WERI-Rb-1 (cell line): ENCODE measurements around the gene DNPH1.

Experiments
- DNase-seq: peaks from one replicate; pipeline ENCODE4 v3.0.0-alpha.2; 2020
- H3K27ac ChIP-seq: fragments of 250-450 bp; sonication (Bioruptor Pico); 2 replicates; pipeline ENCODE4 v1.5.1; 2020; ENCODE audit warnings: mild to moderate bottlenecking, moderate library complexity
- H3K27me3 ChIP-seq: fragments of 250-450 bp; sonication (Bioruptor Pico); 2 replicates; pipeline ENCODE4 v1.5.1; 2021; ENCODE audit warnings: mild to moderate bottlenecking, low read depth, moderate library complexity; ENCODE audit not compliant: insufficient read depth, severe bottlenecking
- H3K36me3 ChIP-seq: fragments of 250-450 bp; sonication (Bioruptor Pico); 2 replicates; pipeline ENCODE4 v1.5.1; 2020; ENCODE audit warnings: mild to moderate bottlenecking, moderate library complexity
- H3K4me3 ChIP-seq: 2 replicates; pipeline ENCODE4 v1.5.1; 2011; ENCODE audit warnings: low read depth, mild to moderate bottlenecking, control low read depth, low read length
- H3K9me3 ChIP-seq: fragments of 250-450 bp; sonication (Bioruptor Pico); 2 replicates; pipeline ENCODE4 v1.5.1; 2021; ENCODE audit warnings: mild to moderate bottlenecking, moderate library complexity; ENCODE audit not compliant: severe bottlenecking
- CTCF ChIP-seq: IDR thresholded peaks from 2 replicates; pipeline ENCODE4 v1.5.1; 2011; ENCODE audit warnings: low read depth, mild to moderate bottlenecking, control low read depth, inconsistent platforms, low read length

Gene DNPH1

GRCh38 chr6:43207286-43207685 is 22.0 kb downstream of the DNPH1 start:
- Histone ChIP-seq H3K27me3 (no peaks in the 10 kb centered on the region), H3K4me3 (no peak overlapping the region), H3K27ac (no peak overlapping the region), H3K36me3 (peaks cover 20% of the 10 kb centered on the region), H3K9me3 (no peaks in the 10 kb centered on the region)
- no peak for DNase-seq
- no peak for TF ChIP-seq CTCF

- no peak for DNase-seq
- Histone ChIP-seq H3K27ac (no peak overlapping the region), H3K4me3 (no peak overlapping the region)
Observed at GRCh38 chr6:43205849-43206248, 23.4 kb downstream of the DNPH1 start.

GRCh38 chr6:43204271-43205105 is 24.8 kb downstream of the DNPH1 start:
- no peak for TF ChIP-seq CTCF
- peaks cover 29% of the 10 kb centered on the region for H3K36me3 ChIP-seq
- no peak overlapping the region for H3K4me3 ChIP-seq
- no peak overlapping the region for H3K27ac ChIP-seq
- no peaks in the 10 kb centered on the region for H3K9me3 ChIP-seq
- no peaks in the 10 kb centered on the region for H3K27me3 ChIP-seq
- no peak for DNase-seq

More at GRCh38 chr6:43205849-43206248, 23.4 kb downstream of the DNPH1 start:
- H3K36me3 ChIP-seq, result peaks cover 23% of the 10 kb centered on the region
- H3K9me3 ChIP-seq, result no peaks in the 10 kb centered on the region
- H3K27me3 ChIP-seq, result no peaks in the 10 kb centered on the region
- no peak for TF ChIP-seq CTCF

- H3K4me3 ChIP-seq, result no peak overlapping the region
- H3K9me3 ChIP-seq, result no peaks in the 10 kb centered on the region
- peaks cover 36% of the 10 kb centered on the region for H3K36me3 ChIP-seq
- no peak for DNase-seq
- no peak for TF ChIP-seq CTCF
- no peak overlapping the region for H3K27ac ChIP-seq
- H3K27me3 ChIP-seq, result no peaks in the 10 kb centered on the region
Observed at GRCh38 chr6:43203718-43204095, 25.6 kb downstream of the DNPH1 start.

GRCh38 chr6:43203029-43203717 is 26.1 kb downstream of the DNPH1 start:
- Histone ChIP-seq H3K4me3 (no peak overlapping the region), H3K36me3 (peaks cover 36% of the 10 kb centered on the region), H3K9me3 (no peaks in the 10 kb centered on the region), H3K27ac (no peak overlapping the region), H3K27me3 (no peaks in the 10 kb centered on the region)
- DNase-seq, result no peak
- TF ChIP-seq CTCF, result no peak
